HG02981 (cell line): ENCODE measurements around the gene TBX4.
"Not testable (repeated sequence)": the region's sequence is repeated elsewhere in the genome, so short reads cannot be mapped to it uniquely, and the experiment has no call there.

ENCODE experiments used
- ATAC-seq: cut with Tn5 transposase; IDR thresholded peaks from one replicate; pipeline ENCODE4 v1.9.1; 2021; ENCODE audit warnings: mild to moderate bottlenecking, moderate library complexity; ENCODE audit not compliant: unreplicated experiment

The TBX4 gene

GRCh38 chr17:61427567-61427966 is 24.7 kb upstream of the TBX4 start:
- no peak for ATAC-seq

GRCh38 chr17:61429274-61429673 is 22.9 kb upstream of the TBX4 start:
- no peak for ATAC-seq

GRCh38 chr17:61429831-61430230 is 22.4 kb upstream of the TBX4 start:
- ATAC-seq = not testable (repeated sequence)

- no peak for ATAC-seq
Measured at GRCh38 chr17:61431594-61432311, 20.5 kb upstream of the TBX4 start.

- no peak for ATAC-seq
Measured at GRCh38 chr17:61436273-61436672, 15.9 kb upstream of the TBX4 start.

- no peak for ATAC-seq
Measured at GRCh38 chr17:61436995-61437704, 15.1 kb upstream of the TBX4 start.

- no peak for ATAC-seq
Measured at GRCh38 chr17:61440697-61441096, 11.5 kb upstream of the TBX4 start.

- ATAC-seq = not testable (repeated sequence)
Measured at GRCh38 chr17:61441507-61441906, 10.7 kb upstream of the TBX4 start.

GRCh38 chr17:61442136-61442775 is 10.0 kb upstream of the TBX4 start:
- ATAC-seq = no peak

GRCh38 chr17:61442878-61443474 is 9.2 kb upstream of the TBX4 start:
- no peak for ATAC-seq

- ATAC-seq = no peak
Measured at GRCh38 chr17:61443475-61443882, 8.7 kb upstream of the TBX4 start.

GRCh38 chr17:61444075-61444474 is 8.1 kb upstream of the TBX4 start:
- ATAC-seq = no peak

- no peak for ATAC-seq
Measured at GRCh38 chr17:61444831-61445230, 7.4 kb upstream of the TBX4 start.

- ATAC-seq = no peak
Measured at GRCh38 chr17:61447358-61447757, 4.9 kb upstream of the TBX4 start.

GRCh38 chr17:61448042-61448441 is 4.2 kb upstream of the TBX4 start:
- ATAC-seq = no peak

GRCh38 chr17:61449140-61449539 is 3.1 kb upstream of the TBX4 start:
- ATAC-seq = not testable (repeated sequence)

- ATAC-seq = no peak
Measured at GRCh38 chr17:61449707-61450640, 2.2 kb upstream of the TBX4 start.

GRCh38 chr17:61450641-61451537 is 1.3 kb upstream of the TBX4 start:
- no peak for ATAC-seq

- no peak for ATAC-seq
Measured at GRCh38 chr17:61451538-61452300, 503 bp upstream of the TBX4 start.
